ENCODE measurements around the gene ATP4B.

Gene ATP4B

DNA sequence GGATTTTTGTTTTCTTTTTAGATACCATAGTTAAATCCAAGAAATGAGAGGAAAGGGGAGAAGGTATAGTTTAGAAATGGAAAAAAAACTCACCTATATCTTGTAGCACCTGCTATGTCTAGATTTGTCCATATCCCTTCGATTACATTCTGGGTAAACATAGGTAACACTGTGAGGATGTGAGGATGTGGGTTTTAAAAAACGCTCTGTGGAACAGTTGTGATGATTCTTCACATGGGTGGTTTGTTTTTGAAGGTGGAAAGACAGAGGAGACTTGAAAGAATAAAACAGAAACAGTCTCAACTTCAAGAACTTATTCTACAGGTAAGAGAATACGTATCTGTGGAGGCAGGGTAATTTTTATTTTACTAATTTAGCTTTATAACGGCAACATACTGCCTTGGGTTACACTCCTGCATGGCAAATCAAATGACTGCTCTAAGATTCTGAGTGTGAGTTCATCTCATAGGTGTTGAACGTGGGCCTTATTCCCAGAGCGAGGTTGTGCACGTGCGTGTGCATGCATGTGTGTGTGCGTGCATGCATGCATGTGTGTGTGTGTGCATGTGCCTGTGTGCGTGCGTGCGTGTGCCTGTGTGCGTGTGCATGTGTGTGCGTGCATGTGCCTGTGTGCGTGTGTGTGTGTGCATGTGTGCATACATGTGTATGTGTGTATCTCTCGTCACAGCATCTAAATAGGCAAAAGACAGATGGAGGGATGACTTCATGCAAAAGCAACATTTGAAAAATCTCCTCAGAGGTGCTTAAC, 23.5 kb downstream of the ATP4B start:
- Histone ChIP-seq H3K27me3 (ENCODE audit: insufficient read depth, poor library complexity, severe bottlenecking) (no peaks in the 10 kb centered on the region), H3K4me3 (replicated peaks; ENCODE audit: insufficient read depth, low read length) (no peak overlapping the region), H3K27ac (replicated peaks) (no peak overlapping the region)
- TF ChIP-seq POLR2AphosphoS5 (IDR thresholded peaks at IDR 0.05; ENCODE audit: low read depth) (no peak), SPI1 (IDR thresholded peaks at IDR 0.05; ENCODE audit: borderline replicate concordance, low read depth) (no peak), CTCF (IDR thresholded peaks at IDR 0.05; ENCODE audit: insufficient read depth, low read length) (no peak), GABPA (IDR thresholded peaks at IDR 0.05; ENCODE audit: low read depth) (no peak)
- TF ChIP-seq, protein P1, sequence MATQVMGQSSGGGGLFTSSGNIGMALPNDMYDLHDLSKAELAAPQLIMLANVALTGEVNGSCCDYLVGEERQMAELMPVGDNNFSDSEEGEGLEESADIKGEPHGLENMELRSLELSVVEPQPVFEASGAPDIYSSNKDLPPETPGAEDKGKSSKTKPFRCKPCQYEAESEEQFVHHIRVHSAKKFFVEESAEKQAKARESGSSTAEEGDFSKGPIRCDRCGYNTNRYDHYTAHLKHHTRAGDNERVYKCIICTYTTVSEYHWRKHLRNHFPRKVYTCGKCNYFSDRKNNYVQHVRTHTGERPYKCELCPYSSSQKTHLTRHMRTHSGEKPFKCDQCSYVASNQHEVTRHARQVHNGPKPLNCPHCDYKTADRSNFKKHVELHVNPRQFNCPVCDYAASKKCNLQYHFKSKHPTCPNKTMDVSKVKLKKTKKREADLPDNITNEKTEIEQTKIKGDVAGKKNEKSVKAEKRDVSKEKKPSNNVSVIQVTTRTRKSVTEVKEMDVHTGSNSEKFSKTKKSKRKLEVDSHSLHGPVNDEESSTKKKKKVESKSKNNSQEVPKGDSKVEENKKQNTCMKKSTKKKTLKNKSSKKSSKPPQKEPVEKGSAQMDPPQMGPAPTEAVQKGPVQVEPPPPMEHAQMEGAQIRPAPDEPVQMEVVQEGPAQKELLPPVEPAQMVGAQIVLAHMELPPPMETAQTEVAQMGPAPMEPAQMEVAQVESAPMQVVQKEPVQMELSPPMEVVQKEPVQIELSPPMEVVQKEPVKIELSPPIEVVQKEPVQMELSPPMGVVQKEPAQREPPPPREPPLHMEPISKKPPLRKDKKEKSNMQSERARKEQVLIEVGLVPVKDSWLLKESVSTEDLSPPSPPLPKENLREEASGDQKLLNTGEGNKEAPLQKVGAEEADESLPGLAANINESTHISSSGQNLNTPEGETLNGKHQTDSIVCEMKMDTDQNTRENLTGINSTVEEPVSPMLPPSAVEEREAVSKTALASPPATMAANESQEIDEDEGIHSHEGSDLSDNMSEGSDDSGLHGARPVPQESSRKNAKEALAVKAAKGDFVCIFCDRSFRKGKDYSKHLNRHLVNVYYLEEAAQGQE (IDR thresholded peaks at IDR 0.05; ENCODE audit: insufficient replicate concordance, low read depth) = no peak
- no peak for DNase-seq (ENCODE audit: low read depth in 1 of 2, low spot score in 1 of 2)

DNA sequence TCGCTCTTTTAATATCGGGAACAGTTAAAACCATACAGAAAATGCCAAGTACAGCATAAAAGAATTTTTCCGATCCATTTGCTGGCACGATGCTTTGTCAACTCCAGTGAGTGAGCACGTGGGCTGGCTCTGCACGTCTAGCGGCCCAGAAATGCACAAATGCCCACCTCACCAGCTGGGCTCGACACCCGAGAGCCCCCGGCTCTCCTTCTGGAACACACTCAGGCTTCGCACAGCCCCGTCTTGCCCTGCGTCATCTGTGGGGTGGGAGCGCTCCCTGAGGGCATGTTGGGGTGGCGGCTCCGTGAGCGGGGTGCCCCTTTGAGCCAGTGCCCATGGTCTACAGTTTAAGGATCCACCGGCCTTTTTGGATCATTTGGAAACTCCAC, 24.5 kb downstream of the ATP4B start:
- H3K27ac ChIP-seq (replicated peaks) = no peak overlapping the region
- no peak overlapping the region for H3K4me3 ChIP-seq (replicated peaks; ENCODE audit: insufficient read depth, low read length)
- H3K27me3 ChIP-seq (ENCODE audit: insufficient read depth, poor library complexity, severe bottlenecking) = no peaks in the 10 kb centered on the region
- TF ChIP-seq, protein P1 (IDR thresholded peaks at IDR 0.05; ENCODE audit: insufficient replicate concordance, low read depth) = no peak
- TF ChIP-seq SPI1 (IDR thresholded peaks at IDR 0.05; ENCODE audit: borderline replicate concordance, low read depth) = no peak
- no peak for TF ChIP-seq POLR2AphosphoS5 (IDR thresholded peaks at IDR 0.05; ENCODE audit: low read depth)
- TF ChIP-seq GABPA (IDR thresholded peaks at IDR 0.05; ENCODE audit: low read depth) = no peak
- no peak for TF ChIP-seq CTCF (IDR thresholded peaks at IDR 0.05; ENCODE audit: insufficient read depth, low read length)
- DNase-seq (ENCODE audit: low read depth in 1 of 2, low spot score in 1 of 2) = no peak

DNA sequence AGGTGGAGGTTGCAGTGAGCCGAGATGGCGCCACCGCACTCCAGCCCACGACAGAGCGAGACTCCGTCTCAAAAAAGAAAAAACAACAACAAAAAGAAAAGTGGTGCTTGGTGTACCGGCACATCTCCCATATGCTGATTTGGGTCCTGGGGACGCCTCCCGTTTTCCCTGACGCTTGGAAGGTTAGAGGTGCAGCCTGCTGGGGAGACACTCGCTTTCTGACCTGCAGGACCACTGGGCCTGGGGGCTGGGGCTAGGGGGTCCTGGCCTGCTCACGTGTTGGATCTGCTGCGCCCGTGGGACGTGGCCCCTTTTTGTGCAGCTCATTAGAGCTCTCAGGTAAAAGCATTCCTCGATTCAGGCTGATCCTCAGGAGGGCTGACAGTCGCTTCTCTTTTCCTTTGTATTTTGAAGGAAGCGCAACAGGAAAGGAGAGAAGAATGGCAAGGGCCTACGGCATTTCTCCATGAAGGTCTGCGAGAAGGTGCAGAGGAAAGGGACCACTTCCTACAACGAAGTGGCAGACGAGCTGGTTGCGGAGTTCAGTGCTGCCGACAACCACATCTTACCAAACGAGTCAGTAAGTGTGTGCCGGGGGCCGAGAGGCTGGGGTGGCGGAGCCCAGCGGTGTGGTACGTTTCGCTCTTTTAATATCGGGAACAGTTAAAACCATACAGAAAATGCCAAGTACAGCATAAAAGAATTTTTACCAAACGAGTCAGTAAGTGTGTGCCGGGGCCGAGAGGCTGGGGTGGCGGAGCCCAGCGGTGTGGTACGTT, 25.1 kb downstream of the ATP4B start:
- no peak for TF ChIP-seq SPI1 (IDR thresholded peaks at IDR 0.05; ENCODE audit: borderline replicate concordance, low read depth)
- TF ChIP-seq GABPA (IDR thresholded peaks at IDR 0.05; ENCODE audit: low read depth) = no peak
- no peak for TF ChIP-seq CTCF (IDR thresholded peaks at IDR 0.05; ENCODE audit: insufficient read depth, low read length)
- TF ChIP-seq, protein P1 (IDR thresholded peaks at IDR 0.05; ENCODE audit: insufficient replicate concordance, low read depth) = no peak
- no peak for TF ChIP-seq POLR2AphosphoS5 (IDR thresholded peaks at IDR 0.05; ENCODE audit: low read depth)
- Histone ChIP-seq H3K27ac (replicated peaks) (no peak overlapping the region), H3K4me3 (replicated peaks; ENCODE audit: insufficient read depth, low read length) (no peak overlapping the region), H3K27me3 (ENCODE audit: insufficient read depth, poor library complexity, severe bottlenecking) (no peaks in the 10 kb centered on the region)
- no peak for DNase-seq (ENCODE audit: low read depth in 1 of 2, low spot score in 1 of 2)

Data from HL-60 (cell line).